ENCODE results near the gene EZH1.

DNA sequence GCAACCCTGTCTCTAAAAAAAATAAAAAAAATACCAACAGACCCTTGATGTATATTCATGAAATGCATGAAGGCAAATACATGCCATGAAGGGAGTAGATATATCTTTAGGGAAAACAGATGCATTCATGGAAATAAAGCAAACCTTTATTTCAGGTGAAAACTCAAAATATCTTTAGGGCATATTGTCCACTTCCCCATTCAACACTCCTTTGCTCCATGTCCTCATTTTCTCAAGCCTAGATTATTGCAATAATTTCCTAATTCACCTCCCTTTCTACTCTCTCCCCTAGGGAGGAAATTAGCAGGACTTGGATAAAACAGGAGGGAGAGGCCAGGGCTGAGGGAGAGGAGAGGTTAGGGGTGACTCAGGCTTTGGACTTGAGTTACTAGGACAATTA, 22.7 kb upstream of the EZH1 start:
- TF ChIP-seq, protein P1, sequence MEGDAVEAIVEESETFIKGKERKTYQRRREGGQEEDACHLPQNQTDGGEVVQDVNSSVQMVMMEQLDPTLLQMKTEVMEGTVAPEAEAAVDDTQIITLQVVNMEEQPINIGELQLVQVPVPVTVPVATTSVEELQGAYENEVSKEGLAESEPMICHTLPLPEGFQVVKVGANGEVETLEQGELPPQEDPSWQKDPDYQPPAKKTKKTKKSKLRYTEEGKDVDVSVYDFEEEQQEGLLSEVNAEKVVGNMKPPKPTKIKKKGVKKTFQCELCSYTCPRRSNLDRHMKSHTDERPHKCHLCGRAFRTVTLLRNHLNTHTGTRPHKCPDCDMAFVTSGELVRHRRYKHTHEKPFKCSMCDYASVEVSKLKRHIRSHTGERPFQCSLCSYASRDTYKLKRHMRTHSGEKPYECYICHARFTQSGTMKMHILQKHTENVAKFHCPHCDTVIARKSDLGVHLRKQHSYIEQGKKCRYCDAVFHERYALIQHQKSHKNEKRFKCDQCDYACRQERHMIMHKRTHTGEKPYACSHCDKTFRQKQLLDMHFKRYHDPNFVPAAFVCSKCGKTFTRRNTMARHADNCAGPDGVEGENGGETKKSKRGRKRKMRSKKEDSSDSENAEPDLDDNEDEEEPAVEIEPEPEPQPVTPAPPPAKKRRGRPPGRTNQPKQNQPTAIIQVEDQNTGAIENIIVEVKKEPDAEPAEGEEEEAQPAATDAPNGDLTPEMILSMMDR (IDR thresholded peaks at IDR 0.05), result no peak
- no peak for TF ChIP-seq POLR2AphosphoS5 (IDR thresholded peaks at IDR 0.05; ENCODE audit: insufficient read depth in 1 of 2, low read depth in 1 of 2)
- no peak for TF ChIP-seq POLR2A (IDR thresholded peaks at IDR 0.05)
